ENCODE data around the gene BUB3. TPM values are rescaled to one million over a fixed set of nuclear protein-coding genes. Genes with fewer than 3 reads are reported as not detected.

BUB3 gene
- total RNA-seq, 2 donors from 2014 or later, result 105 to 111 TPM

- Mint-ChIP-seq H3K4me1 (peaks cover 32% of the 10 kb centered on the region), H3K4me3 (peak overlapping the region; percentile 90)
- H3K9me3 ChIP-seq (ENCODE audit: control insufficient read depth, low read length, poor library complexity, severe bottlenecking), result no peaks in the 10 kb centered on the region
Measured at GRCh38 chr10:123136221-123136805, 17.9 kb upstream of the BUB3 start.

GRCh38 chr10:123136806-123137642, 17.2 kb upstream of the BUB3 start:
- peaks cover 37% of the 10 kb centered on the region for H3K4me1 Mint-ChIP-seq
- DNase-seq, result no peak
- H3K27ac Mint-ChIP-seq, result peak overlapping the region; percentile 86
- peak overlapping the region; percentile 90 for H3K4me3 Mint-ChIP-seq
- H3K27me3 Mint-ChIP-seq, result peaks cover 79% of the 10 kb centered on the region
- H3K36me3 Mint-ChIP-seq (ENCODE audit: low read depth), result peaks cover 5% of the 10 kb centered on the region
- no peaks in the 10 kb centered on the region for H3K9me3 ChIP-seq (ENCODE audit: control insufficient read depth, low read length, poor library complexity, severe bottlenecking)
- ATAC-seq, result peak; percentile 20

More at GRCh38 chr10:123136221-123136805, 17.9 kb upstream of the BUB3 start:
- DNase-seq (no peak), ATAC-seq (no peak)
- peaks cover 79% of the 10 kb centered on the region for H3K27me3 Mint-ChIP-seq
- peak overlapping the region; percentile 86 for H3K27ac Mint-ChIP-seq
- peaks cover 4% of the 10 kb centered on the region for H3K36me3 Mint-ChIP-seq (ENCODE audit: low read depth)

- Mint-ChIP-seq H3K27me3 (peaks cover 76% of the 10 kb centered on the region), H3K27ac (peak overlapping the region; percentile 59), H3K4me1 (peaks cover 34% of the 10 kb centered on the region), H3K36me3 (ENCODE audit: low read depth) (peaks cover 5% of the 10 kb centered on the region), H3K4me3 (peak overlapping the region; percentile 43)
- no peaks in the 10 kb centered on the region for H3K9me3 ChIP-seq (ENCODE audit: control insufficient read depth, low read length, poor library complexity, severe bottlenecking)
- ATAC-seq (no peak), DNase-seq (no peak)
Measured at GRCh38 chr10:123139165-123139520, 15.1 kb upstream of the BUB3 start.

- ATAC-seq, result peak; percentile 16
- Mint-ChIP-seq H3K27ac (peak overlapping the region; percentile 59), H3K4me1 (peaks cover 32% of the 10 kb centered on the region), H3K36me3 (ENCODE audit: low read depth) (peaks cover 5% of the 10 kb centered on the region), H3K4me3 (peak overlapping the region; percentile 43), H3K27me3 (peaks cover 76% of the 10 kb centered on the region)
- no peak for DNase-seq
- no peaks in the 10 kb centered on the region for H3K9me3 ChIP-seq (ENCODE audit: control insufficient read depth, low read length, poor library complexity, severe bottlenecking)
Measured at GRCh38 chr10:123139521-123140163, 14.6 kb upstream of the BUB3 start.

- Mint-ChIP-seq H3K4me3 (peak overlapping the region; percentile 52), H3K36me3 (ENCODE audit: low read depth) (peaks cover 7% of the 10 kb centered on the region), H3K27ac (peak overlapping the region; percentile 59), H3K4me1 (peaks cover 39% of the 10 kb centered on the region), H3K27me3 (peaks cover 82% of the 10 kb centered on the region)
- DNase-seq (no peak), ATAC-seq (peak; percentile 35)
- H3K9me3 ChIP-seq (ENCODE audit: control insufficient read depth, low read length, poor library complexity, severe bottlenecking), result no peaks in the 10 kb centered on the region
Measured at GRCh38 chr10:123140164-123140982, 13.8 kb upstream of the BUB3 start.

- ATAC-seq (no peak), DNase-seq (no peak)
- peaks cover 45% of the 10 kb centered on the region for H3K4me1 Mint-ChIP-seq
- no peak overlapping the region for H3K27ac Mint-ChIP-seq
- H3K36me3 Mint-ChIP-seq (ENCODE audit: low read depth), result peaks cover 7% of the 10 kb centered on the region
- H3K27me3 Mint-ChIP-seq, result peaks cover 88% of the 10 kb centered on the region
- no peaks in the 10 kb centered on the region for H3K9me3 ChIP-seq (ENCODE audit: control insufficient read depth, low read length, poor library complexity, severe bottlenecking)
- peak overlapping the region; percentile 47 for H3K4me3 Mint-ChIP-seq
Measured at GRCh38 chr10:123140983-123141390, 13.2 kb upstream of the BUB3 start.

- Mint-ChIP-seq H3K27ac (no peak overlapping the region), H3K4me3 (peak overlapping the region; percentile 77), H3K4me1 (peaks cover 44% of the 10 kb centered on the region), H3K36me3 (ENCODE audit: low read depth) (peaks cover 5% of the 10 kb centered on the region), H3K27me3 (peaks cover 88% of the 10 kb centered on the region)
- DNase-seq (no peak), ATAC-seq (no peak)
- no peaks in the 10 kb centered on the region for H3K9me3 ChIP-seq (ENCODE audit: control insufficient read depth, low read length, poor library complexity, severe bottlenecking)
Measured at GRCh38 chr10:123141791-123142700, 12.2 kb upstream of the BUB3 start.

- H3K9me3 ChIP-seq (ENCODE audit: control insufficient read depth, low read length, poor library complexity, severe bottlenecking), result no peaks in the 10 kb centered on the region
- H3K36me3 Mint-ChIP-seq (ENCODE audit: low read depth), result peaks cover 5% of the 10 kb centered on the region
- peaks cover 91% of the 10 kb centered on the region for H3K27me3 Mint-ChIP-seq
- H3K4me3 Mint-ChIP-seq, result peak overlapping the region; percentile 77
- H3K4me1 Mint-ChIP-seq, result peaks cover 47% of the 10 kb centered on the region
- peak overlapping the region; percentile 57 for H3K27ac Mint-ChIP-seq
- ATAC-seq, result no peak
- no peak for DNase-seq
Measured at GRCh38 chr10:123142701-123143161, 11.5 kb upstream of the BUB3 start.

GRCh38 chr10:123143162-123143824, 10.9 kb upstream of the BUB3 start:
- Mint-ChIP-seq H3K4me3 (peak overlapping the region; percentile 77), H3K36me3 (ENCODE audit: low read depth) (peaks cover 5% of the 10 kb centered on the region), H3K27me3 (peaks cover 86% of the 10 kb centered on the region), H3K4me1 (peaks cover 47% of the 10 kb centered on the region), H3K27ac (peak overlapping the region; percentile 57)
- ATAC-seq (no peak), DNase-seq (no peak)
- H3K9me3 ChIP-seq (ENCODE audit: control insufficient read depth, low read length, poor library complexity, severe bottlenecking), result no peaks in the 10 kb centered on the region

- H3K9me3 ChIP-seq (ENCODE audit: control insufficient read depth, low read length, poor library complexity, severe bottlenecking), result no peaks in the 10 kb centered on the region
- Mint-ChIP-seq H3K4me1 (peaks cover 47% of the 10 kb centered on the region), H3K27ac (peak overlapping the region; percentile 57), H3K4me3 (peak overlapping the region; percentile 64), H3K27me3 (peaks cover 83% of the 10 kb centered on the region), H3K36me3 (ENCODE audit: low read depth) (peaks cover 6% of the 10 kb centered on the region)
- ATAC-seq (no peak), DNase-seq (no peak)
Measured at GRCh38 chr10:123143825-123144168, 10.4 kb upstream of the BUB3 start.

- H3K4me3 Mint-ChIP-seq, result peak overlapping the region; percentile 64
- peak overlapping the region; percentile 73 for H3K27ac Mint-ChIP-seq
- peaks cover 81% of the 10 kb centered on the region for H3K27me3 Mint-ChIP-seq
- H3K4me1 Mint-ChIP-seq, result peaks cover 45% of the 10 kb centered on the region
- H3K9me3 ChIP-seq (ENCODE audit: control insufficient read depth, low read length, poor library complexity, severe bottlenecking), result no peaks in the 10 kb centered on the region
- ATAC-seq (no peak), DNase-seq (no peak)
- peaks cover 10% of the 10 kb centered on the region for H3K36me3 Mint-ChIP-seq (ENCODE audit: low read depth)
Measured at GRCh38 chr10:123144697-123145541, 9.3 kb upstream of the BUB3 start.
